Right atrium auricular region (tissue), 2 donors: ENCODE results near the gene FEN1. TPM values are rescaled to one million over a fixed set of nuclear protein-coding genes. Genes with fewer than 3 reads are reported as not detected.

Source experiments
- DNase-seq: peaks from one replicate; pipeline ENCODE4 v3.0.0-alpha.2; 2019; ENCODE audit warnings: low spot score
- H3K27ac ChIP-seq, 2 donors: fragments of 200-600 bp; sonication (generic); 1 replicate in 1 of 2; 2 replicates in 1 of 2; pipeline ENCODE4 v1.5.1; 2016 to 2019
- H3K27me3 ChIP-seq, 2 donors: fragments of 200-600 bp; sonication (generic); one replicate each; pipeline versions ENCODE4 v1.5.1 to v1.6.0; 2017 to 2019
- H3K36me3 ChIP-seq: fragments of 200-600 bp; sonication (generic); one replicate; pipeline ENCODE4 v1.5.1; 2016
- H3K4me1 ChIP-seq, 2 donors: fragments of 200-600 bp; sonication (generic); one replicate each; pipeline versions ENCODE4 v1.5.1 to v1.6.0; 2017 to 2019
- H3K4me3 ChIP-seq, 2 donors: fragments of 200-600 bp; sonication (generic); 1 replicate in 1 of 2; 2 replicates in 1 of 2; pipeline ENCODE4 v1.5.1; 2017 to 2019; ENCODE audit warnings: mild to moderate bottlenecking in 1 of 2, moderate library complexity in 1 of 2
- H3K9me3 ChIP-seq, 2 donors: fragments of 200-600 bp; sonication (generic); one replicate each; pipeline ENCODE4 v1.5.1; 2019
- CTCF ChIP-seq, 2 donors: fragments of 200-600 bp; sonication (generic); IDR thresholded peaks; one replicate each; pipeline ENCODE4 v1.5.1; 2019; ENCODE audit warnings: antibody characterized with exemption in 2 of 2
- total RNA-seq, 2 donors: library from RNA; depleted of rRNA; stranded (reverse); fragments of >200 nt; gene quantifications; one replicate each; pipeline ENCODE4 v1.1.0, GENCODE V29; 2016

The FEN1 gene
- total RNA-seq, 2 donors from 2014 or later: 3.7 to 4.0 TPM

DNA sequence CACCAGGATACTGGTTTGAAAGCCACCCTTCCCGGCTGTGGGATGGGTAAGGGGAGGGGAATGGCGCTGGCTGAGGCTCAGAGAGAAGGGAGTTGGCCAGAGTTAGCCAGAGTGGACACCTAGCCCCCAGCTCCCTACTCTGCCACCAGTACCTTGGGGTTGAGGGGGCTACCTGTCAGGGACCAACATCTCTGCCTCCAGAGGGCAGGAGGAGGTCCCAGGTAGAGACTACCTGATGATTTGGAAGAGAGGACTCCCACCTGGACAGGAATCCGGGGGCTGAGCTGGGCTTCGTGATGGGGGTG lies 36.6 kb upstream of the FEN1 start:
- Histone ChIP-seq H3K4me1 (peaks cover 0 to 9% of the 10 kb centered on the region in 2 donors), H3K27ac (no peak overlapping the region), H3K27me3 (no peaks in the 10 kb centered on the region), H3K36me3 (no peaks in the 10 kb centered on the region), H3K9me3 (no peaks in the 10 kb centered on the region), H3K4me3 (no peak overlapping the region)
- TF ChIP-seq CTCF (IDR thresholded peaks at IDR 0.05): no peak
- DNase-seq: no peak

DNA sequence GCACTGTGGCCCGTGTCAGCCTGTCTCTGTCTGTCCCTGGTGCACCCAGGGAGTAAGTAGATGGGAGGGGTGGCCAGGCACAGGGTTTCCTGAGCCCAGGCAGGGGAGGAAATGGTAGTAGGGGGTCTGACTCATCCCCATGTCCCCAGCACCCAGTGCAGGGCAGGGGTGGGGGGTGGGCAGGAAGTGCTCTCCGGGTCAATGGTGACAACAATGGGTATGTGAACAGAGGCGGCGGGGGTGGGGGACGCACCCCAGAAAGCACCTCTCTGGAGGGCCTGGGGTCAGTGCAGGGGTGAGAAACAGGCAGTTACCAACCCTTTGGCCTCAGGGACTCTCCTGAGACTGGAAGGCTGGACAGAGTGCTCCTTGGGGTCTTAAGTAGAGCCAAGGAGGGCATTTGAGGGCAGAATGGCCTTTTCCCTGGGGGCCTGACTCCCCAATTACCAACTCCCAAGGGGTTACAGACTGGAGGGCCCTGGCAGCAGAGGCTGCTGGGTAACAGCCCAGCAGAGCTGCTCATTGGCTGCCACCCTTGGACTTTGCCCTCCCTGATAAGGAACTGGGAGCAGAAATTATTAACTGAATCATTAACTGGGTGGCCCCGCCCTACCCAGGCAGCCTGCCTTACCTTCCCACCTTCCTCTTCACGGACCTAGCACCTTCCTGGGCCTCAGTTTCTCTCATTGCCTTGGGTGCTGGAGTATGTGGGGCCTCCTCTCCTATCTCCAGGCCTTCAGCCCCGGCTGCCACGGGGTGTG lies 36.1 kb upstream of the FEN1 start:
- Histone ChIP-seq H3K4me3 (no peak overlapping the region), H3K27ac (no peak overlapping the region), H3K36me3 (no peaks in the 10 kb centered on the region), H3K9me3 (no peaks in the 10 kb centered on the region), H3K4me1 (peaks cover 0 to 9% of the 10 kb centered on the region in 2 donors), H3K27me3 (no peaks in the 10 kb centered on the region)
- TF ChIP-seq CTCF (IDR thresholded peaks at IDR 0.05): no peak
- no peak for DNase-seq

GRCh38 chr11:61757213-61757862 lies 35.4 kb upstream of the FEN1 start:
- H3K27me3 ChIP-seq: no peaks in the 10 kb centered on the region
- no peak overlapping the region for H3K27ac ChIP-seq
- H3K9me3 ChIP-seq: no peaks in the 10 kb centered on the region
- no peak for TF ChIP-seq CTCF (IDR thresholded peaks at IDR 0.05)
- DNase-seq: no peak
- H3K4me3 ChIP-seq: no peak overlapping the region
- H3K4me1 ChIP-seq: peaks cover 0 to 5% of the 10 kb centered on the region in 2 donors
- H3K36me3 ChIP-seq: no peaks in the 10 kb centered on the region

DNA sequence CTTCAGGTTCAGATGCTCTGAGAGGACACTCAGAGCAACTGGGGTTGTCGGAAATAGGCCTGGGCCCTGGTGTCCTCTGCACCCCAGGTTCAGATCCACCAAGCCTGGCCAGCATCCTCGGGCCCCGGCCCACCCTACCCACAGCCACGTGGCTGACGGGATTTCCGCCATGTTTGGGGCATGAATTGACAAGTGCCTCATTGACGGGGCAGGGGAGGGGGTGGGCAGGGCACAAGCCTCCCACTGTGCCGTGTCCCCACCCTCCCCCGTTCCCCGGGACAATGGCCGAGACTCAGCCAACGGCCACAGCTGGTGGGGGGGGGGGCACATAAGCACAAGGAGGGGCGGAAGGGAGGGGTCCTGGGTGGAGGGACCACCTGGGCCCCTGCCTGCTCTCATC lies 31.8 kb upstream of the FEN1 start:
- no peaks in the 10 kb centered on the region for H3K4me1 ChIP-seq
- H3K27ac ChIP-seq: no peak overlapping the region
- H3K27me3 ChIP-seq: no peaks in the 10 kb centered on the region
- no peaks in the 10 kb centered on the region for H3K9me3 ChIP-seq
- H3K4me3 ChIP-seq: no peak overlapping the region
- no peak for TF ChIP-seq CTCF (IDR thresholded peaks at IDR 0.05)
- DNase-seq: no peak
- H3K36me3 ChIP-seq: no peaks in the 10 kb centered on the region

DNA sequence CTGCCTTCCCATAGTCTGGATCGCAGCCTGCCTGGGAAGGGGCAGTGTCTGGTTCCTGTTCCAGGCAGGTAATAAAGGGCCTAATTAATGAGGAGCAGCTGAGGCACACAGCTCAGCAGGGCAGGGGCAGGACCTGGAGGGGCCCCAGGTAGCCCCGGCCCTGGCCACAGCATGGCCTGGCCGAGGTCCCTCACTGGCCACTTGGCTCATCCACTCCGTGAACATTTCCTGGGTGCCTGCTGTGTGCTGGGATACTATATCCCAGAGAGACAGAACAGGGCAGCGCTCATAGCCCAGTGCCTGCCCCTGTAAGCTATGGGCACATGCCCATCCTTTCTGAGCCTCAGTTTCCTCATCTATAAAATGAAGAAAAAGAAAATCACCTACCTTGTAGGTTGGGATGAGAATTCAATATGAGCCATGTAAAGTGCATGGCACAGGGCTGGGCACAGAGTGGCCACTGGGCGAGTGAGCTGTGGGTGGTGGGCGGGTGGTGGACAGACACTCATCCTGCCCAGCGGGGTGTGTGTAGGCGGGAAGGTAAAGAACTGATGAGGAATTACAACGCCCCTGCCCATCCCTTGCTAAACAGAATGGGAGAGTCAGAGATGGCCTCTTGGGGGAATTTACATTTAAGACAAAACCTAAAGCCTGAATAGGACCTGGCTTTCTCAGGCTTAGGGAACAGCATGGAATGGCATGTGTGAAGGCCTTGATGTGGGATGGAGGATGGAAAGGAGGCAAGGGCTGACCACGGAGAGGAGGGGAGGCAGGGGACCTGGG lies 31.1 kb upstream of the FEN1 start:
- Histone ChIP-seq H3K4me1 (no peaks in the 10 kb centered on the region), H3K27ac (no peak overlapping the region), H3K4me3 (no peak overlapping the region), H3K27me3 (no peaks in the 10 kb centered on the region), H3K36me3 (no peaks in the 10 kb centered on the region), H3K9me3 (no peaks in the 10 kb centered on the region)
- TF ChIP-seq CTCF (IDR thresholded peaks at IDR 0.05): no peak
- DNase-seq: no peak
